HepG2 (cell line): ENCODE data around the gene RAB22A. TPM values are rescaled to one million over a fixed set of nuclear protein-coding genes. Genes with fewer than 3 reads are reported as not detected.
A peak's percentile ranks its signal among the peaks of the same experiment; 100 is the strongest.

Experiments
- JUND ChIP-seq: sonication (generic); formaldehyde crosslinking; IDR thresholded peaks from 2 replicates; pipeline ENCODE4 v1.8.0; 2022; ENCODE audit warnings: mild to moderate bottlenecking, missing genetic modification reagents
- KDM2A ChIP-seq: sonication (generic); formaldehyde crosslinking; IDR thresholded peaks from 2 replicates; pipeline ENCODE4 v1.4.0; 2020; ENCODE audit warnings: low read depth, missing genetic modification reagents, borderline replicate concordance
- MBNL3 ChIP-seq: fragments of 250-450 bp; sonication (Bioruptor Pico); conservative IDR thresholded peaks from 2 replicates; pipeline ENCODE4 v1.8.0; 2022; ENCODE audit warnings: mild to moderate bottlenecking, inconsistent platforms
- MTA1 ChIP-seq: sonication (generic); formaldehyde crosslinking; IDR thresholded peaks from 2 replicates; pipeline ENCODE4 v1.4.0; 2020; ENCODE audit warnings: missing genetic modification reagents, mild to moderate bottlenecking, borderline replicate concordance
- SPEN ChIP-seq: sonication (generic); formaldehyde crosslinking; IDR thresholded peaks from 2 replicates; pipeline ENCODE4 v1.5.1; 2020; ENCODE audit warnings: low read depth, mild to moderate bottlenecking, missing genetic modification reagents
- ZNF205 ChIP-seq: IDR thresholded peaks from 2 replicates; pipeline ENCODE4 v1.6.1; 2018; ENCODE audit warnings: missing biosample characterization, missing genetic modification reagents
- ZNF879 ChIP-seq: sonication (generic); formaldehyde crosslinking; IDR thresholded peaks from 2 replicates; pipeline ENCODE4 v1.8.1; 2023; ENCODE audit warnings: missing genetic modification reagents
- ZSCAN12 ChIP-seq: sonication (generic); formaldehyde crosslinking; IDR thresholded peaks from 2 replicates; pipeline ENCODE4 v1.9.0; 2021; ENCODE audit warnings: mild to moderate bottlenecking, missing genetic modification reagents
- polyA plus RNA-seq, 8 experiments: library from polyadenylated mRNA; depleted of rRNA in 3 of 8; stranded (reverse) in 7 of 8; unstranded in 1 of 8; fragments of >200 nt; fragmentation: Illumina TruSeq in 4 of 8; extraction: Trizol in 4 of 8; gene quantifications; 2 replicates each; pipeline versions ENCODE4 v1.2.1 to v1.2.3, GENCODE V29; 2011 to 2016; ENCODE audit warnings: low read depth in 4 of 8, missing spikeins in 1 of 8, mixed read lengths in 1 of 8; ENCODE audit not compliant: insufficient read depth in 1 of 8
- total RNA-seq, 5 experiments: library from RNA; depleted of rRNA; stranded (reverse); fragments of >200 nt; fragmentation: Illumina TruSeq; extraction: Trizol; gene quantifications; 2 replicates each; pipeline ENCODE4 v1.2.3, GENCODE V29; 2016; ENCODE audit warnings: low read depth in 1 of 5
- TF ChIP-seq, protein P1 (sequence below): sonication (generic); formaldehyde crosslinking; IDR thresholded peaks from 2 replicates; pipeline ENCODE4 v1.4.0; 2020; ENCODE audit warnings: mild to moderate bottlenecking, low read depth, missing genetic modification reagents
- TF ChIP-seq, protein P2 (sequence below): sonication (generic); formaldehyde crosslinking; IDR thresholded peaks from 2 replicates; pipeline ENCODE4 v1.4.0; 2020; ENCODE audit warnings: missing genetic modification reagents, low read depth, mild to moderate bottlenecking, borderline replicate concordance
- TF ChIP-seq, protein P3 (sequence below): sonication (generic); formaldehyde crosslinking; IDR thresholded peaks from 2 replicates; pipeline ENCODE4 v1.5.1; 2020; ENCODE audit warnings: missing genetic modification reagents, mild to moderate bottlenecking, borderline replicate concordance
- TF ChIP-seq, protein P4 (sequence below): sonication (generic); formaldehyde crosslinking; IDR thresholded peaks from 2 replicates; pipeline ENCODE4 v1.4.0; 2020; ENCODE audit warnings: missing genetic modification reagents

RAB22A gene
- total and polyA plus RNA-seq, 2 of the 13 experiments (the other 11 are each of a cell fraction or from before 2014, with no cell fraction given): 10.7 to 11.2 TPM

DNA sequence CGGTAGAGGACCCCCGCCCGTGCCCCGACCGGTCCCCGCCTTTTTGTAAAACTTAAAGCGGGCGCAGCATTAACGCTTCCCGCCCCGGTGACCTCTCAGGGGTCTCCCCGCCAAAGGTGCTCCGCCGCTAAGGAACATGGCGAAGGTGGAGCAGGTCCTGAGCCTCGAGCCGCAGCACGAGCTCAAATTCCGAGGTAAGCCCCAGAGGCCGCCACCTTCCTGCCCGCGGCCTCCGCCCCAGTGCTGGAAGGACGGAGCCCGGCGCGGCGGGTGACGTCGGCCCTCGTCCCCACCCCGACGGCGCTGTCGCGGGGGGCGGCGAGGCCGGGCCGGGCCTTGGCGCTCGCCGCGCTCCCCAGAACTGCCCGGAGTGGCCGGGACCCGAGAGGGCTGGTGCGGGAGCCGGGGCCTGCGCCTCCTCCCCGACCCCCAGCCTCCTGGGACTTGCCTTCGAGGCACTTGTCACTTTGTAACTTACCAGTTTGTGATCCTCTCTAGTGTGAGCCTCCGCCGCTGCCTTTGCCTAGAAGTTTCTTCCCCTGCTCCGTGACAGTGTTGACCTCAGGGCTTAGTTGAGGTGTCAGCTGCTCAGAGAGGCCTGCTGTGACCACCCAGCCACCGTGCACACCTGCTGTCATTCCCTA lies 79.9 kb downstream of the RAB22A start (continued):
- 0 out of 2 replicates have a peak, but pooled peaks have one; percentile 12 for TF ChIP-seq ZNF205 (CRISPR knock-in tag)
- TF ChIP-seq, protein P1, sequence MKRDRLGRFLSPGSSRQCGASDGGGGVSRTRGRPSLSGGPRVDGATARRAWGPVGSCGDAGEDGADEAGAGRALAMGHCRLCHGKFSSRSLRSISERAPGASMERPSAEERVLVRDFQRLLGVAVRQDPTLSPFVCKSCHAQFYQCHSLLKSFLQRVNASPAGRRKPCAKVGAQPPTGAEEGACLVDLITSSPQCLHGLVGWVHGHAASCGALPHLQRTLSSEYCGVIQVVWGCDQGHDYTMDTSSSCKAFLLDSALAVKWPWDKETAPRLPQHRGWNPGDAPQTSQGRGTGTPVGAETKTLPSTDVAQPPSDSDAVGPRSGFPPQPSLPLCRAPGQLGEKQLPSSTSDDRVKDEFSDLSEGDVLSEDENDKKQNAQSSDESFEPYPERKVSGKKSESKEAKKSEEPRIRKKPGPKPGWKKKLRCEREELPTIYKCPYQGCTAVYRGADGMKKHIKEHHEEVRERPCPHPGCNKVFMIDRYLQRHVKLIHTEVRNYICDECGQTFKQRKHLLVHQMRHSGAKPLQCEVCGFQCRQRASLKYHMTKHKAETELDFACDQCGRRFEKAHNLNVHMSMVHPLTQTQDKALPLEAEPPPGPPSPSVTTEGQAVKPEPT (CRISPR knock-in tag): peak; percentile 79; the same call in 1 of the 2 replicates
- TF ChIP-seq, protein P2, sequence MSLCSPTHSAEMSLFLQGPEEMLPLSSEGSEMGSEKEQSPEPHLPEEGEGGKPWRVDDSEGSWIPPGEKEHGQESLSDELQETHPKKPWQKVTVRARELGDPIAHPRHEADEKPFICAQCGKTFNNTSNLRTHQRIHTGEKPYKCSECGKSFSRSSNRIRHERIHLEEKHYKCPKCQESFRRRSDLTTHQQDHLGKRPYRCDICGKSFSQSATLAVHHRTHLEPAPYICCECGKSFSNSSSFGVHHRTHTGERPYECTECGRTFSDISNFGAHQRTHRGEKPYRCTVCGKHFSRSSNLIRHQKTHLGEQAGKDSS (CRISPR knock-in tag): peak; percentile 46; the same call in 1 of the 2 replicates
- TF ChIP-seq SPEN (CRISPR knock-in tag): 0 out of 2 replicates have a peak, but pooled peaks have one; percentile 17
- peak; percentile 76; the same call in 1 of the 2 replicates for TF ChIP-seq ZSCAN12 (CRISPR knock-in tag)
- TF ChIP-seq KDM2A (CRISPR knock-in tag): peak; percentile 28
- TF ChIP-seq, protein P3, sequence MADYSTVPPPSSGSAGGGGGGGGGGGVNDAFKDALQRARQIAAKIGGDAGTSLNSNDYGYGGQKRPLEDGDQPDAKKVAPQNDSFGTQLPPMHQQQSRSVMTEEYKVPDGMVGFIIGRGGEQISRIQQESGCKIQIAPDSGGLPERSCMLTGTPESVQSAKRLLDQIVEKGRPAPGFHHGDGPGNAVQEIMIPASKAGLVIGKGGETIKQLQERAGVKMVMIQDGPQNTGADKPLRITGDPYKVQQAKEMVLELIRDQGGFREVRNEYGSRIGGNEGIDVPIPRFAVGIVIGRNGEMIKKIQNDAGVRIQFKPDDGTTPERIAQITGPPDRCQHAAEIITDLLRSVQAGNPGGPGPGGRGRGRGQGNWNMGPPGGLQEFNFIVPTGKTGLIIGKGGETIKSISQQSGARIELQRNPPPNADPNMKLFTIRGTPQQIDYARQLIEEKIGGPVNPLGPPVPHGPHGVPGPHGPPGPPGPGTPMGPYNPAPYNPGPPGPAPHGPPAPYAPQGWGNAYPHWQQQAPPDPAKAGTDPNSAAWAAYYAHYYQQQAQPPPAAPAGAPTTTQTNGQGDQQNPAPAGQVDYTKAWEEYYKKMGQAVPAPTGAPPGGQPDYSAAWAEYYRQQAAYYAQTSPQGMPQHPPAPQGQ: 0 out of 2 replicates have a peak, but pooled peaks have one; percentile 80
- TF ChIP-seq, protein P4, sequence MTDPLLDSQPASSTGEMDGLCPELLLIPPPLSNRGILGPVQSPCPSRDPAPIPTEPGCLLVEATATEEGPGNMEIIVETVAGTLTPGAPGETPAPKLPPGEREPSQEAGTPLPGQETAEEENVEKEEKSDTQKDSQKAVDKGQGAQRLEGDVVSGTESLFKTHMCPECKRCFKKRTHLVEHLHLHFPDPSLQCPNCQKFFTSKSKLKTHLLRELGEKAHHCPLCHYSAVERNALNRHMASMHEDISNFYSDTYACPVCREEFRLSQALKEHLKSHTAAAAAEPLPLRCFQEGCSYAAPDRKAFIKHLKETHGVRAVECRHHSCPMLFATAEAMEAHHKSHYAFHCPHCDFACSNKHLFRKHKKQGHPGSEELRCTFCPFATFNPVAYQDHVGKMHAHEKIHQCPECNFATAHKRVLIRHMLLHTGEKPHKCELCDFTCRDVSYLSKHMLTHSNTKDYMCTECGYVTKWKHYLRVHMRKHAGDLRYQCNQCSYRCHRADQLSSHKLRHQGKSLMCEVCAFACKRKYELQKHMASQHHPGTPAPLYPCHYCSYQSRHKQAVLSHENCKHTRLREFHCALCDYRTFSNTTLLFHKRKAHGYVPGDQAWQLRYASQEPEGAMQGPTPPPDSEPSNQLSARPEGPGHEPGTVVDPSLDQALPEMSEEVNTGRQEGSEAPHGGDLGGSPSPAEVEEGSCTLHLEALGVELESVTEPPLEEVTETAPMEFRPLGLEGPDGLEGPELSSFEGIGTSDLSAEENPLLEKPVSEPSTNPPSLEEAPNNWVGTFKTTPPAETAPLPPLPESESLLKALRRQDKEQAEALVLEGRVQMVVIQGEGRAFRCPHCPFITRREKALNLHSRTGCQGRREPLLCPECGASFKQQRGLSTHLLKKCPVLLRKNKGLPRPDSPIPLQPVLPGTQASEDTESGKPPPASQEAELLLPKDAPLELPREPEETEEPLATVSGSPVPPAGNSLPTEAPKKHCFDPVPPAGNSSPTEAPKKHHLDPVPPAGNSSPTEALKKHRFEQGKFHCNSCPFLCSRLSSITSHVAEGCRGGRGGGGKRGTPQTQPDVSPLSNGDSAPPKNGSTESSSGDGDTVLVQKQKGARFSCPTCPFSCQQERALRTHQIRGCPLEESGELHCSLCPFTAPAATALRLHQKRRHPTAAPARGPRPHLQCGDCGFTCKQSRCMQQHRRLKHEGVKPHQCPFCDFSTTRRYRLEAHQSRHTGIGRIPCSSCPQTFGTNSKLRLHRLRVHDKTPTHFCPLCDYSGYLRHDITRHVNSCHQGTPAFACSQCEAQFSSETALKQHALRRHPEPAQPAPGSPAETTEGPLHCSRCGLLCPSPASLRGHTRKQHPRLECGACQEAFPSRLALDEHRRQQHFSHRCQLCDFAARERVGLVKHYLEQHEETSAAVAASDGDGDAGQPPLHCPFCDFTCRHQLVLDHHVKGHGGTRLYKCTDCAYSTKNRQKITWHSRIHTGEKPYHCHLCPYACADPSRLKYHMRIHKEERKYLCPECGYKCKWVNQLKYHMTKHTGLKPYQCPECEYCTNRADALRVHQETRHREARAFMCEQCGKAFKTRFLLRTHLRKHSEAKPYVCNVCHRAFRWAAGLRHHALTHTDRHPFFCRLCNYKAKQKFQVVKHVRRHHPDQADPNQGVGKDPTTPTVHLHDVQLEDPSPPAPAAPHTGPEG: peak; percentile 88; the same call in 1 of the 2 replicates
- TF ChIP-seq ZNF879 (CRISPR knock-in tag): peak; percentile 78; the same call in 1 of the 2 replicates
- TF ChIP-seq MBNL3 (CRISPR knock-in tag): no peak
- peak; percentile 42; the same call in 1 of the 2 replicates for TF ChIP-seq MTA1
- no peak for TF ChIP-seq JUND
